Left cardiac atrium (tissue), 4 donors: ENCODE results near the gene TUBA3E. TPM values are rescaled to one million over a fixed set of nuclear protein-coding genes. Genes with fewer than 3 reads are reported as not detected.
A peak's percentile ranks its signal among the peaks of the same experiment; 100 is the strongest.
"Not testable (repeated sequence)": the region's sequence is repeated elsewhere in the genome, so short reads cannot be mapped to it uniquely, and the experiment has no call there.

Experiments used
- ATAC-seq, 2 donors: fragments of 200-7000 bp; cut with Tn5 transposase; one replicate each; pipeline ENCODE4 v1.9.1; 2020; ENCODE audit warnings: mild to moderate bottlenecking in 2 of 2, moderate library complexity in 2 of 2
- DNase-seq: peaks from one replicate; pipeline ENCODE4 v3.0.0-alpha.2; 2020
- intact Hi-C, 2 donors: fragments of 100-400 bp; cut with DNase I; formaldehyde crosslinking; loops; one replicate each; pipeline versions ENCODE4 v1.14.1 to v1.15.1; 2022 to 2023
- total RNA-seq, 2 donors: library from RNA; stranded (reverse); fragmentation: NEBNext Ultra II Directional; extraction: Animal tissue kit (Norgen Biotek cat#: 25700); gene quantifications; one replicate each; pipeline ENCODE4 v1.2.1, GENCODE V29; 2021
- donor health status: DM: no; HTN: yes; CAD: no.
- donor health status: DM: no; HTN: yes; CAD: no; lungs with severe emphysema.
- donor health status: DM: yes; HTN: yes; CAD: no.
- donor health status: Dilated cardiomyopathy.

TUBA3E gene
- total RNA-seq, 2 donors from 2014 or later = 6.0 to 6.7 TPM

- peak; percentile 14 to 68 for ATAC-seq
- intact Hi-C loops, DNase-seq: not testable (repeated sequence)
Observed at GRCh38 chr2:130195089-130195635, 3.1 kb downstream of the TUBA3E start.

- intact Hi-C loops, ATAC-seq, DNase-seq: not testable (repeated sequence)
Observed at GRCh38 chr2:130193824-130194223, 4.4 kb downstream of the TUBA3E start.

GRCh38 chr2:130192451-130192850 is 5.8 kb downstream of the TUBA3E start:
- ATAC-seq, DNase-seq, intact Hi-C loops: not testable (repeated sequence)

- ATAC-seq, intact Hi-C loops, DNase-seq: not testable (repeated sequence)
Observed at GRCh38 chr2:130191319-130191718, 6.9 kb downstream of the TUBA3E start.

GRCh38 chr2:130190237-130190636 is 8.0 kb downstream of the TUBA3E start:
- DNase-seq = no peak
- intact Hi-C loops = no loop called here

GRCh38 chr2:130188958-130189357 is 9.3 kb downstream of the TUBA3E start:
- intact Hi-C loops = loop anchor here in 1 of 2 donors (10.0 kb wide), 1 partner anchor 146 kb away; no protein-coding TSS in a partner anchor
- ATAC-seq = not testable (repeated sequence)

More at GRCh38 chr2:130190237-130190636, 8.0 kb downstream of the TUBA3E start:
- no peak for ATAC-seq

GRCh38 chr2:130187859-130188792 is 10.1 kb downstream of the TUBA3E start:
- not testable (repeated sequence) for DNase-seq, ATAC-seq
- intact Hi-C loops = loop anchor here in 1 of 2 donors (10.0 kb wide), 1 partner anchor 147 kb away; no protein-coding TSS in a partner anchor

More at GRCh38 chr2:130188958-130189357, 9.3 kb downstream of the TUBA3E start:
- not testable (repeated sequence) for DNase-seq

GRCh38 chr2:130187268-130187667 is 11.0 kb downstream of the TUBA3E start:
- intact Hi-C loops = loop anchor here in 1 of 2 donors (10.0 kb wide), 1 partner anchor 148 kb away; no protein-coding TSS in a partner anchor
- no peak for DNase-seq
- no peak for ATAC-seq

GRCh38 chr2:130186391-130186790 is 11.8 kb downstream of the TUBA3E start:
- DNase-seq (no peak), ATAC-seq (no peak)
- intact Hi-C loops = loop anchor here in 1 of 2 donors (10.0 kb wide), 1 partner anchor 148 kb away; no protein-coding TSS in a partner anchor

GRCh38 chr2:130185896-130186295 is 12.3 kb downstream of the TUBA3E start:
- no peak for DNase-seq
- no peak for ATAC-seq
- intact Hi-C loops = loop anchor here in 1 of 2 donors (10.0 kb wide), 1 partner anchor 149 kb away; no protein-coding TSS in a partner anchor

GRCh38 chr2:130185436-130185835 is 12.8 kb downstream of the TUBA3E start:
- DNase-seq (no peak), ATAC-seq (no peak)
- intact Hi-C loops = loop anchor here in 1 of 2 donors (10.0 kb wide), 1 partner anchor 149 kb away; no protein-coding TSS in a partner anchor

- intact Hi-C loops = loop anchor here (5.0 to 10.0 kb wide), 2 partner anchors 151 to 154 kb away; no protein-coding TSS in a partner anchor
- ATAC-seq (no peak), DNase-seq (peak; percentile 34)
Observed at GRCh38 chr2:130183512-130184373, 14.5 kb downstream of the TUBA3E start.

- ATAC-seq = peak in 1 of 2 donors; percentile 26
- intact Hi-C loops = loop anchor here (5.0 to 10.0 kb wide), 2 partner anchors 152 to 154 kb away; no protein-coding TSS in a partner anchor
- not testable (repeated sequence) for DNase-seq
Observed at GRCh38 chr2:130182826-130183511, 15.3 kb downstream of the TUBA3E start.

GRCh38 chr2:130181880-130182682 is 16.2 kb downstream of the TUBA3E start, which contains the start of gene MZT2B:
Gene MZT2B, plus strand, starts transcription at chr2:130182262. Its CDS starts 21 bp downstream, at chr2:130182283.
- ATAC-seq = peak; percentile 92 to 95

GRCh38 chr2:130181325-130181879 is 16.8 kb downstream of the TUBA3E start, which contains the start of gene SMPD4:
Gene SMPD4, minus strand, starts transcription at chr2:130181602. Its CDS starts 5,010 bp downstream, at chr2:130176592.
- peak; percentile 98 for DNase-seq
- ATAC-seq = peak; percentile 92 to 93
- intact Hi-C loops = loop anchor here (5.0 to 10.0 kb wide), 2 partner anchors 153 to 156 kb away; no protein-coding TSS in a partner anchor

More at GRCh38 chr2:130181880-130182682, 16.2 kb downstream of the TUBA3E start, which contains the start of gene MZT2B:
- intact Hi-C loops = loop anchor here (5.0 to 10.0 kb wide), 2 partner anchors 153 to 155 kb away; no protein-coding TSS in a partner anchor
- DNase-seq = peak; percentile 91
